SK-N-DZ (cell line): ENCODE results near the gene DBH. TPM values are rescaled to one million over a fixed set of nuclear protein-coding genes. Genes with fewer than 3 reads are reported as not detected.

Experiments
- DNase-seq: peaks from one replicate; pipeline ENCODE4 v3.0.0-alpha.2; 2015; ENCODE audit warnings: low spot score
- polyA plus RNA-seq, 2 experiments: library from polyadenylated mRNA; depleted of rRNA; stranded (reverse); fragments of >200 nt; gene quantifications; 2 replicates each; pipeline ENCODE4 v1.2.3, GENCODE V29; 2014

DBH gene
- 66.7 and 67.7 TPM in 2 replicates for polyA plus RNA-seq (2014; cell fraction: cytosol; rRNA removed)
- 67.3 and 95.0 TPM in 2 replicates for polyA plus RNA-seq (2014; cell fraction: nucleus; rRNA removed)

DNA sequence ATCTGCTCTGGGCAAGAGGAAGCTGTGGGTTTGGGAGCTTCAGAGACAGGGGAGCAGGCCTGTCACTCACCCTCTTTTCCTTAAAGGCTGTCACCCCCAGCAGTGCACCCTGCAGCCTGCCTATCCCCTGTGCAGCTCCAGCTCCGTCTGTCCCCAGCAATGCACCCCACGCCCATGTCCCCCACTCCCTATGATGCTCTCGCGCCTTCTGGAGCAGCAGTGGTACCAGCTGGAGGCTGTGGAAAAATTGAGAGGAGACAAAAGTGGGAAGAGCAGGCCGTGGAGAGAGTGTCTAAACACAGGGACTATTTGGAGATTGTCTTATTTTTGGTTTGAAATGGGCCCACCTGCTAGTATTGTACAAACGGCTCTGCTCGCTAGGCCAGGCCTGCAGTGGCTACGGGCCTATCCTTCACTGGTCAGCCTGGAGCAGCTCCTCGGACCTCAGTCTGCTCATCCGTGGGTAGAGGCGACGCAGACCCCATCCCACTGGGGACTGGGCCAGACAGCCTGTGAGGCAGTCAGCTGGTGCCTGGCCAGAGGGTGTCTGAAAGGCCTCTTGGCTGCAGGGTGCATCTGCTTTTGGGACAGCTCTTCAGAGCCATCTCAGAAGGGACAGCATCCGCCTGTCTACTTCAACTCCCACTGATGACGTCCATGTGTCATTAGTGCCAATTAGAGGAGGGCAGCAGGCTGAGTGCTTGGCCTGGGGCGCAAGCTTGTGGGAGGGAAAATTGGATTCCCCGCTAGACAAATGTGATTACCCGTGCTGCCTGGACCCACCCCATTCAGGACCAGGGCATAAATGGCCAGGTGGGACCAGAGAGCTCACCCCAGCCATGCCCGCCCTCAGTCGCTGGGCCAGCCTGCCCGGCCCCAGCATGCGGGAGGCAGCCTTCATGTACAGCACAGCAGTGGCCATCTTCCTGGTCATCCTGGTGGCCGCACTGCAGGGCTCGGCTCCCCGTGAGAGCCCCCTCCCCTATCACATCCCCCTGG, at the start of gene DBH:
DBH (plus strand) TSS at position 831 of the 999 bp plus-strand sequence; CDS start at position 840, 9 bp downstream.
- DNase-seq = peak; percentile 97

DNA sequence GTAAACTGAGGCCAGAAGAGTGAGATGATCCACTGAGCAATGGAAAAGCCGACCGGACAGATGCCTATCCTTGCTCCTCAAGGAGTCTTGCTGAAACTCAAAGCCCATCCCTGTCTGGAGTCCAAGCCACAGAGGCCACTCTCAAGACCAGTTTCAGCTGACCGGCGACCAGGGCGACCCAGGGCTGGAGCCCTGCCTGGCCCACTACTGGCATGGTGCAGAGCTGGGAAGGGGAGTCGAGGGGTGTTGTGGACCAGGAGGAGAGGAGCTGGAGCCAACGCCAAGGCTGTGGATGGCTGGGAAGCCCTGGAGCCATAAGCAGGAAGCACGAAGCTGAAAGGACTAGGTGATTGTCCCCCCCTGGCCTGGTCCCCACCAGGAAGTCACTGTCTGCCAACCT, 49.1 kb upstream of the DBH start:
- no peak for DNase-seq

- DNase-seq = no peak
Measured at GRCh38 chr9:133587466-133587865, 48.7 kb upstream of the DBH start.

DNA sequence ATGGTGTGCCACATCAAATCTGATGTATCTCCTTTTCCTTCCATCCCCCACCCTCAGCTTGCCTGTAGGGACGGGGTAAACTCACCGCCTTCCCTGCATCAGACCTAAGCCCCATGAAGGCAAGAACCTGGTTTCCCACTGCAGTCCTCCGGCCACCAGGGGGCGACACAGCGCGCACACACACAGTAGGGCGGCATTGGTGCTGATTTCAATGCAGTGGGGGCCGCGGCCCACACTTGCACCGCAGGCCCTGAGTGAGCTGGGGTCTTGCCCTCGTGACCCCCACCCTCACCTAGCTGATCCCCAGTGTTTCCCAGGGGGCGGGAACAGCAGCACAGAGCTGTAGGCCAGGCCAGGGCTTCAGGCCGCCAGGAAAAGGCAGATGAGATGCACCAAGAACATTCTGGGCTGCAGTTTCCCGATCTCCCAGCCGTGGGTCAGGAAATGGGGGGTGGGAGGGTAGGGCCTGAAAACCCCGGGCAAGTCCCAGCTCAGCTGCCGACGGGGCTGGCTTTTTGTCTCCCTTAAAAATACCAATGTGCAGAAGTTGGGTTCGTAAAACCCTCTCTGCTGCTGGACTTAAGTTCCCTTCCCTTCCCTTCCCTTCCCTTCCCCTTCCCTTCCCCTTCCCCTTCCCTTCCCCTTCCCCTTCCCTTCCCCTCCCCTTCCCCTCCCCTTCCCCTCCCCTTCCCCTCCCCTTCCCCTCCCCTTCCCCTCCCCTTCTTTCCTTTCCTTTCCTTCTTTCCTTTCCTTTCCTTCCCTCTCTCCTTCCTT, 46.5 kb upstream of the DBH start:
- no peak for DNase-seq

- DNase-seq = no peak
Measured at GRCh38 chr9:133590231-133590855, 45.8 kb upstream of the DBH start.

DNA sequence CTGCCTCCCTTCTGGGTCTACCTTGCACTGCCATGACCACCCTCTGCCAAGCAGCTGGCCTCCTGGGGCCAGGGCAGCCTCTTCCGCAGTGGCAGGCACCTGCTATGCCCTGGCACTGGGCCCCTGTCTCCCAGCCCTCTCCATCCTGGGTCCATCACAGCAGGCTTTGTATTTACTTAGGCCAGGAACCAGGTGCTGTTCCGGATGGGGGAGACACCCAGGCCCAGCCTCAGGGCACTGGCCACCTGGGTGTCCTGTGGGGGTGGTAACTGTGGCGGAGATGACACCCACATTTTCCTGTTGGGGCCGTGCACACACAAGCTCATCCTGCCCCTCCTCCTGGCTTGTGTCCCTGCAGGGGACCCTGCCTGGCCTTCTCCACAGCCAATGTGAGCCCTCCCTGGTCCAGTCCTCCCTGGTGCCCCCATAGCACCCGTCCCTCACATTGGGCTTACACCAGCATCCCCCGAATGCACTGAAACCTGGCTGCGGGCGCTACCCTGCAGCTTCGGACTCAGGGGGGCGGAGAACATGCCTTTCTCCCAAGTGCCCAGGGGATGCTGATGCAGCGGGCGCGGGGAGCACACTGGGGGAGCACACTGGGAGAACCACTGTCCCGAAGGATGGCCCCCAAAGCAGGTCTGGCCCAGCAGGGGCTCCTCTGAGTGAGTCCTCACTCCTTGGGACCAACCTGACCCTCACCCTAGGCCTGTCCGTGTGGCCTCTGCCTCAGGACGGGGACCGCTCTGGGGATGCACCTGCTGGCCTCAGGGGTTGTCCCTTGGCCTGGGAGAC, 44.9 kb upstream of the DBH start:
- no peak for DNase-seq

DNA sequence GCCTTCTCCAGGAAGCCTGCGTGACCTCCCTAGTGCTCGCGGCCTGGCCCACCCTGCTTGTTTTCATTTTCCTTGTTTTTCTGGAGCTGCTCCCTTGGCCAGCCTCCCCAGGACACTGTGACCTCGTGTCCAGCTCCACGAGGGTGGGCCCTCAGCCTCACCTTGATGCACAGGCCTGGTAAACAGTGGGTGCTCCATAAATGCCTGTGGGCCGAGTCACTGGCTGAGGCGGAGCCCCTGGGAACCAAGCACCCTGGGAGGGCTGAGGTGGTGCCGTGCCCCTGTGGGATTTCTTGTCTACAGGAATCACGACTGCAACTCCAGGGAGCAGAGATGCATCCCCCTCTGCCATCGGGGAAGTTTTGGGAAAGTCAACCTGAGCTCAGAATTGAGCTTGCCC, 44.2 kb upstream of the DBH start:
- no peak for DNase-seq

- no peak for DNase-seq
Measured at GRCh38 chr9:133592731-133593409, 43.3 kb upstream of the DBH start.

GRCh38 chr9:133593587-133594253, 42.4 kb upstream of the DBH start:
- DNase-seq = no peak

DNA sequence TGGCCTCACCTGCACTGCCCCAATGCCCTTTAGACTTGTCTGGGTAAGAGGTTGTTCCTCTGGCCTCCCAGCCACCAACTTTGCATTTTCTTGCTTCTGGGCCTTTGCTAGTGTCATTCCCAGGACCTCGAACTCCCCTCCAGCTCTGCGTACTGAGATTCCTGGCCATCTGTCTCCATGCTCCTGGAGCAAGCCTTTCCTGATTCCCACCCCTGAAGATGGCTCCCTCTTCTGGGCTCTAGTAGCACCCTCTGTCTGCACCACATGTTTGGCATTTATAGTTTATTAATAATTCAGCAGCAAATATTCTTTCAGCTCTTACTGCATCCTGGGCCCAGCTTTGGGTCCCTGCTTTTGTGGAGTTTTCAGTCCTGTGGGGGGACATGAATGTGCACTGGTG, 41.9 kb upstream of the DBH start:
- DNase-seq = no peak

DNA sequence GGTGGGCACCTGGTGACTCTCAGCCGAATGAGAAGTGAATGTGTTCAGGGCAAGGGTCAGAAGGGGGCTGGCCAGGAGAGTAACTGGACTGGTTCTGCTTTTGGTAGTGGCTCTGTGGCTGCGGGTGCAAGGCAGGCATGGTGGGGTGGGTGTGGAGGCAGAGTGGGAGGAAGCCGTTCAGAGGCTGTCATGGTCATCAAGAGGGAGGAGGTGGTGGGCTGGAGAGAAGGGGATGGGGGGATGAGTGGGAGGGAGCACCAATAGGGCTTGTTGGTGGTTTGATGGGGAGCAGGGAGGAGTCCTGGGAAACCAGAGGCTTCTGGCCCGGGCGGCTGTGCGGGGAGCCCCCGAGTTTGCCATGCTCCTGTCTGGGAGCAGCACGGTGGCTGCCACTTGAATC, 40.3 kb upstream of the DBH start:
- no peak for DNase-seq

DNA sequence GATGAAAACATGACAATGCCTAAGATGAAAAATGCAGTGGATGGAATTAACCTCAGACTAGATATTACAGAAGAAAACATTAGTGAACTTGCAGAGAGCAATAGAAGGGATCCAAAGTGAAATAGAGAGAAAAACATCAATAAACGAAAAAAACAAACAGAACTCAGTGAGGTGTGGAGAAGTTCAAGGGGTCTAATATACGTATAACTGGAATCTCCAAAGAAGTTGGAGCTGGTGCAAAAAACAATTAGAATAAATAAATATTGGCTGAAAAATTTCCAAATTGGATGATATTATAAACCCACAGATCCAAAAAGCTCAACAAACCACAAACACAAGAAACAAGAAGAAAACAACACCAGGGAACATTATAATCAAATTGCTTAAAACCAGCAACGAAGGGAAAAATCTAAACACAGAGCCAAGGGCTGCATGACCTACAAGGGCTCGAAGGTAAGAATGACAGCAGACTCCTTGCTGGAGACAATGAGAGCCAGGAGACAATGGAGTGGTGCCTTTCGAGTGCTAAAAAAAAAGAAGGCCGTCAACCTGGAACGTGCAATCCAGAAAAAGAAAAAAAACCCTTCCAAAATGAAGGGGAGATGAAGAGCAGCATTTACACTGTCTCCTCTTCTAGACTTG, 38.7 kb upstream of the DBH start:
- DNase-seq = no peak

DNA sequence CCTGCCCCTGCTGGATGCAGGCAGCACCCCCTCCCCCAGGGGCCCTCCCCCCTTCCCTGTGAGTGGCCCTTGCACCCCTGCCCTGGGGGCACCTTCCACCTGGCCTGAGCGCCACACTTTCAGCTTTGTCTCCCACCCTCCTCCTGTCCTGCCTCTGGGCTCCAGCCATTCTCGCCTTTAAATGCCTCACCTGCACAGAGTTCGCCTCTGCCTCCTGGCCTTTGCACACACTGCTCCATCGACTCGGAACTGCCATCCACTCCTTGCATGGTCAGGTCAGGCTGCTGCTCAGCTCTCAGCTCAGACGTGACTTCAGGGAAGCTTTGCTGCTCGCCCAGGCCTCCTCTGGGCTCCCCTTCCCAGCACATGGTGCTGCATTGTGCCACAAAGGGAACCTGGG, 37.2 kb upstream of the DBH start:
- DNase-seq = no peak

- no peak for DNase-seq
Measured at GRCh38 chr9:133599470-133600173, 36.5 kb upstream of the DBH start.

GRCh38 chr9:133600739-133601138, 35.4 kb upstream of the DBH start:
- DNase-seq = no peak

DNA sequence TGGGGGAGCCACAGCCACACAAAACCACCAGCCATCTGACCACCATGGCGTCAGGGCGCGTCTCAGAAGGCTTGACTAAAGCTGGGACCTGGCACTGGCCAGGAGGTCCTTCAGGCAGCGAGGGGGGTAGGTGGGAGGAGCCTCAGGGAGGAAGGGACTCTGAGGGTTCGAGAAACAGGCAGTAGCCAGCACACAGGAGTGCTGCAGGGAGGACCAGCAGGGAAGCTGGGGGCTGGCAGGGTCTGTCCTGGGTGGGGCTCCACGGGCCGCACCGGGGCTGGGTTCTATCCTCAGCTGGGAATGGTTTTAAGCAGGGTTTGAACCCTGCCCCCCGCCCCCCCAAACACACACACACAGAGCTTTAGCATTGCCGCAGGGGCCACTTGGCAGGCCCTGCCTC, 34.4 kb upstream of the DBH start:
- DNase-seq = no peak

- DNase-seq = no peak
Measured at GRCh38 chr9:133602277-133602676, 33.9 kb upstream of the DBH start.

- DNase-seq = peak; percentile 80
Measured at GRCh38 chr9:133603135-133603927, 32.8 kb upstream of the DBH start.
